H9 (cell line): ENCODE measurements around the gene TMEM39B. TPM values are rescaled to one million over a fixed set of nuclear protein-coding genes. Genes with fewer than 3 reads are reported as not detected.

Experiments
- DNase-seq: peaks from one replicate; pipeline ENCODE4 v3.0.0-alpha.2; 2017
- H2AFZ ChIP-seq: one replicate; pipeline ENCODE4 v1.6.1; 2013; ENCODE audit warnings: mild to moderate bottlenecking, low read length, control low read depth, moderate library complexity
- H2AK5ac ChIP-seq: 2 replicates; pipeline ENCODE4 v1.6.1; 2013; ENCODE audit warnings: low read length, control low read depth, mixed read lengths; ENCODE audit not compliant: insufficient read length
- H2BK120ac ChIP-seq: one replicate; pipeline ENCODE4 v1.6.1; 2013; ENCODE audit warnings: low read depth, mild to moderate bottlenecking, low read length, control low read depth, inconsistent platforms; ENCODE audit not compliant: poor library complexity, severe bottlenecking
- H2BK12ac ChIP-seq: 2 replicates; pipeline ENCODE4 v1.6.1; 2013; ENCODE audit warnings: low read length, control low read depth, mixed read lengths, low read depth; ENCODE audit not compliant: insufficient read length
- H2BK15ac ChIP-seq: 2 replicates; pipeline ENCODE4 v1.6.1; 2013; ENCODE audit warnings: low read depth, low read length, control low read depth
- H2BK20ac ChIP-seq: one replicate; pipeline ENCODE4 v1.6.1; 2013; ENCODE audit warnings: low read depth, mild to moderate bottlenecking, low read length, control low read depth, inconsistent platforms; ENCODE audit not compliant: poor library complexity, severe bottlenecking
- H2BK5ac ChIP-seq: 2 replicates; pipeline ENCODE4 v1.6.1; 2013; ENCODE audit warnings: low read length, control low read depth, mixed read lengths; ENCODE audit not compliant: insufficient read length
- H3K14ac ChIP-seq: 2 replicates; pipeline ENCODE4 v1.6.1; 2013; ENCODE audit warnings: low read length, control low read depth; ENCODE audit not compliant: insufficient read depth
- H3K18ac ChIP-seq: 2 replicates; pipeline ENCODE4 v1.6.1; 2013; ENCODE audit warnings: low read depth, mild to moderate bottlenecking, mixed read lengths, low read length, control low read depth; ENCODE audit not compliant: insufficient read length
- H3K23ac ChIP-seq: 2 replicates; pipeline ENCODE4 v1.6.1; 2013; ENCODE audit warnings: low read length, control low read depth, mixed read lengths, low read depth; ENCODE audit not compliant: insufficient read length
- H3K23me2 ChIP-seq: 2 replicates; pipeline ENCODE4 v1.6.1; 2013; ENCODE audit warnings: low read depth, mild to moderate bottlenecking, mixed read lengths, low read length, control low read depth; ENCODE audit not compliant: insufficient read length, poor library complexity, severe bottlenecking
- H3K27ac ChIP-seq: 2 replicates; pipeline ENCODE4 v1.5.1; 2013; ENCODE audit warnings: low read length, control low read depth, mixed read lengths, low read depth; ENCODE audit not compliant: insufficient read length
- H3K27me3 ChIP-seq: 2 replicates; pipeline ENCODE4 v1.6.1; 2013; ENCODE audit warnings: low read length, control low read depth, inconsistent platforms; ENCODE audit not compliant: insufficient read depth
- H3K4ac ChIP-seq: 2 replicates; pipeline ENCODE4 v1.6.1; 2013; ENCODE audit warnings: low read depth, mild to moderate bottlenecking, control low read depth, inconsistent platforms, low read length, moderate library complexity
- H3K4me1 ChIP-seq: 2 replicates; pipeline ENCODE4 v1.6.1; 2013; ENCODE audit warnings: low read length, control low read depth, inconsistent platforms; ENCODE audit not compliant: insufficient read depth
- H3K4me2 ChIP-seq: 2 replicates; pipeline ENCODE4 v1.6.1; 2013; ENCODE audit warnings: low read length, control low read depth, mixed read lengths; ENCODE audit not compliant: insufficient read length, insufficient read depth
- H3K56ac ChIP-seq: 2 replicates; pipeline ENCODE4 v1.6.1; 2013; ENCODE audit warnings: low read depth, mild to moderate bottlenecking, mixed read lengths, low read length, control low read depth; ENCODE audit not compliant: insufficient read length
- H3K79me1 ChIP-seq: 2 replicates; pipeline ENCODE4 v1.6.1; 2013; ENCODE audit warnings: low read depth, mild to moderate bottlenecking, moderate library complexity, low read length, control low read depth, inconsistent platforms; ENCODE audit not compliant: insufficient read depth, poor library complexity, severe bottlenecking
- H3K79me2 ChIP-seq: 2 replicates; pipeline ENCODE4 v1.6.1; 2013; ENCODE audit warnings: low read length, control low read depth, inconsistent platforms; ENCODE audit not compliant: insufficient read depth
- H3K9ac ChIP-seq: 2 replicates; pipeline ENCODE4 v1.6.1; 2013; ENCODE audit warnings: low read length, control low read depth, mixed read lengths; ENCODE audit not compliant: insufficient read length; ENCODE audit errors: extremely low read depth
- H3K9me3 ChIP-seq: one replicate; pipeline ENCODE4 v1.6.1; 2013; ENCODE audit warnings: low read depth, low read length, inconsistent platforms; ENCODE audit not compliant: control insufficient read depth
- H3T11ph ChIP-seq: one replicate; pipeline ENCODE4 v1.6.1; 2013; ENCODE audit warnings: mild to moderate bottlenecking, low read length, control low read depth, inconsistent platforms
- H4K20me1 ChIP-seq: one replicate; pipeline ENCODE4 v1.6.1; 2013; ENCODE audit not compliant: control insufficient read depth, insufficient read length, insufficient read depth
- H4K5ac ChIP-seq: 2 replicates; pipeline ENCODE4 v1.6.1; 2013; ENCODE audit warnings: low read depth, mild to moderate bottlenecking, mixed read lengths, low read length, control low read depth; ENCODE audit not compliant: insufficient read length
- H4K8ac ChIP-seq: replicated peaks from 2 replicates; pipeline ENCODE4 v1.6.1; 2013; ENCODE audit warnings: low read length, control low read depth, mixed read lengths, low read depth; ENCODE audit not compliant: insufficient read length
- H4K91ac ChIP-seq: 2 replicates; pipeline ENCODE4 v1.6.1; 2013; ENCODE audit warnings: low read depth, mild to moderate bottlenecking, moderate library complexity, mixed read lengths, low read length, control low read depth; ENCODE audit not compliant: insufficient read length
- H3K27ac Mint-ChIP-seq, 3 experiments: 2 replicates in 2 of 3; 3 replicates in 1 of 3; pipeline ENCODE4 v1.8.0; 2020 to 2021; ENCODE audit warnings: mixed read lengths in 3 of 3, mild to moderate bottlenecking in 1 of 3, moderate library complexity in 1 of 3
- H3K27me3 Mint-ChIP-seq: 2 replicates; pipeline ENCODE4 v1.8.0; 2021; ENCODE audit warnings: low read depth, mild to moderate bottlenecking, moderate library complexity, mixed read lengths
- H3K36me3 Mint-ChIP-seq, 3 experiments: 2 replicates in 2 of 3; 3 replicates in 1 of 3; pipeline ENCODE4 v1.8.0; 2020 to 2021; ENCODE audit warnings: low read depth in 3 of 3, mixed read lengths in 3 of 3; ENCODE audit not compliant: insufficient read depth in 1 of 3
- H3K4me1 Mint-ChIP-seq, 2 experiments: 2 replicates each; pipeline ENCODE4 v1.8.0; 2020; ENCODE audit warnings: mixed read lengths in 2 of 2
- H3K4me3 Mint-ChIP-seq, 2 experiments: 2 replicates in 1 of 2; 3 replicates in 1 of 2; pipeline ENCODE4 v1.8.0; 2020 to 2021; ENCODE audit warnings: mild to moderate bottlenecking in 2 of 2, mixed read lengths in 2 of 2, moderate library complexity in 1 of 2
- H3K9me3 Mint-ChIP-seq, 2 experiments: 2 replicates in 1 of 2; 3 replicates in 1 of 2; pipeline ENCODE4 v1.8.0; 2020; ENCODE audit warnings: mild to moderate bottlenecking in 2 of 2, mixed read lengths in 2 of 2, moderate library complexity in 1 of 2
- CTCF ChIP-seq: fragments of 200-600 bp; sonication (generic); conservative IDR thresholded peaks from 3 replicates; pipeline ENCODE4 v1.8.0; 2021; ENCODE audit warnings: antibody characterized with exemption, mild to moderate bottlenecking
- WGBS: extraction: QIAGEN DNeasy Blood & Tissue Kit; methylation state at CpG from one replicate; pipeline ENCODE4 v1.1.7; 2013; ENCODE audit warnings: missing lambda C conversion rate, low lambda C conversion rate, mixed read lengths; ENCODE audit not compliant: insufficient read length; ENCODE audit errors: extremely low coverage; 5-methylcytosine and 5-hydroxymethylcytosine counted together
- total RNA-seq: library from RNA; stranded (reverse); gene quantifications from 2 replicates; pipeline ENCODE4 v1.2.1, GENCODE V29; 2021

Gene TMEM39B
- total RNA-seq, 1 experiment from 2014 or later = 27.4 TPM

DNA sequence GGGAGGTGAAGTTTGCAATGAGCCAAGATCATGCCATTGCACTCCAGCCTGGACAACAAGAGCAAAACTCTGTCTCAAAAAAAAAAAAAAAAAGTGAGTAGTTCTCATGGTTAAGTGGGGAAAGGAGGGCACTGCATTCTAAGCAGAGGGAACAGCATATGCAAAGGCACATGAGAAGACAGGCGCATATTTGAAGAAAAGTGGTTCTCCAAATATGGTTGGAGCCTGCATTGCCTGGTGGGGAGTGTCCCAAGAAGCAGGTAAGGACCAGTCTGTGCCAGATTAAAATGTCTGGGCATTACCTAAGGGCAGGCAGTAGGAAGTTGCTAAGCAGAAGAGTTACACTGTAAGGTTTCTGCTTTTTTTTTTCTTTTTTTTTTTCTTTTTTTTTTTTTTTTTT lies 32.6 kb downstream of the TMEM39B start:
- Histone ChIP-seq H3K4ac (no peak overlapping the region), H2AK5ac (no peak overlapping the region), H2AFZ (no peak overlapping the region), H3K23me2 (no peaks in the 10 kb centered on the region), H3K4me2 (no peak overlapping the region), H2BK12ac (no peak overlapping the region), H3K4me1 (no peaks in the 10 kb centered on the region), H3K14ac (no peak overlapping the region), H3K27ac (no peak overlapping the region), H3K56ac (no peak overlapping the region), H3K27me3 (no peaks in the 10 kb centered on the region), H3K9ac (no peak overlapping the region), H3T11ph (no peak overlapping the region), H4K5ac (no peak overlapping the region), H2BK15ac (no peak overlapping the region), H4K20me1 (no peaks in the 10 kb centered on the region), H4K8ac (no peak overlapping the region), H3K18ac (no peak overlapping the region), H3K9me3 (no peaks in the 10 kb centered on the region), H2BK20ac (no peak overlapping the region), H3K79me1 (peaks cover under 1% of the 10 kb centered on the region), H4K91ac (no peak overlapping the region), H2BK120ac (no peak overlapping the region), H2BK5ac (no peak overlapping the region), H3K79me2 (peaks cover 4% of the 10 kb centered on the region; the same call in 1 of the 2 replicates), H3K23ac (no peak overlapping the region)
- Mint-ChIP-seq H3K27ac (no peak overlapping the region), H3K36me3 (peaks cover 5 to 24% (median 23%) of the 10 kb centered on the region in 3 experiments; a peak in 5 of 7 replicates), H3K4me1 (peaks cover 4 to 8% of the 10 kb centered on the region in 2 experiments), H3K27me3 (no peaks in the 10 kb centered on the region), H3K9me3 (no peaks in the 10 kb centered on the region; a peak in 1 of 5 replicates), H3K4me3 (no peak overlapping the region; a peak in 1 of 5 replicates)
- DNase-seq = no peak
- TF ChIP-seq CTCF = no peak
- WGBS = no CpG with 5 or more reads among the region's 1 CpG
